Gastroesophageal sphincter (tissue), 4 donors: Measurements from ENCODE around the gene MAP3K14. TPM values are rescaled to one million over a fixed set of nuclear protein-coding genes. Genes with fewer than 3 reads are reported as not detected.

Source experiments
- ATAC-seq: fragments of 150-250 bp; one replicate; pipeline ENCODE4 v1.9.1; 2016; ENCODE audit warnings: mild to moderate bottlenecking, moderate library complexity
- H3K27ac ChIP-seq, 4 donors: fragments of 200-600 bp; sonication (generic) in 3 of 4; 1 replicate in 3 of 4; 2 replicates in 1 of 4; pipeline ENCODE4 v1.5.1; 2016 to 2019
- H3K27me3 ChIP-seq: fragments of 200-600 bp; sonication (generic); one replicate; pipeline ENCODE4 v1.5.1; 2019
- H3K36me3 ChIP-seq, 2 donors: fragments of 200-600 bp; sonication (generic); one replicate each; pipeline ENCODE4 v1.5.1; 2019; ENCODE audit warnings: control low read depth in 1 of 2
- H3K4me1 ChIP-seq, 3 donors: fragments of 200-600 bp; sonication (generic); 1 replicate in 2 of 3; 2 replicates in 1 of 3; pipeline ENCODE4 v1.5.1; 2016 to 2019; ENCODE audit warnings: control low read depth in 2 of 3
- H3K4me3 ChIP-seq, 2 donors: fragments of 200-600 bp; sonication (generic); one replicate each; pipeline ENCODE4 v1.5.1; 2019; ENCODE audit warnings: mild to moderate bottlenecking in 1 of 2, moderate library complexity in 1 of 2
- H3K9me3 ChIP-seq, 3 donors: fragments of 200-600 bp; sonication (generic); one replicate each; pipeline ENCODE4 v1.5.1; 2017 to 2019; ENCODE audit warnings: control low read depth in 2 of 3
- CTCF ChIP-seq, 4 experiments: fragments of 200-600 bp in 2 of 4; fragments of 450-650 bp in 2 of 4; sonication (generic) in 1 of 4; IDR thresholded peaks; one replicate each; pipeline ENCODE4 v1.5.1; 2017 to 2019; ENCODE audit warnings: antibody characterized with exemption in 4 of 4, mild to moderate bottlenecking in 2 of 4, moderate library complexity in 2 of 4
- EP300 ChIP-seq: sonication (generic); formaldehyde crosslinking; IDR thresholded peaks from one replicate; pipeline ENCODE4 v1.6.1; 2017; ENCODE audit warnings: antibody characterized with exemption, mild to moderate bottlenecking
- POLR2A ChIP-seq, 2 donors: fragments of 450-650 bp; IDR thresholded peaks; one replicate each; pipeline ENCODE4 v1.6.1; 2017; ENCODE audit warnings: antibody characterized with exemption in 2 of 2, mild to moderate bottlenecking in 2 of 2, moderate library complexity in 1 of 2
- POLR2AphosphoS5 ChIP-seq: sonication (generic); formaldehyde crosslinking; IDR thresholded peaks from one replicate; pipeline ENCODE4 v1.6.1; 2017; ENCODE audit warnings: antibody characterized with exemption
- WGBS, 2 donors: methylation state at CpG; one replicate each; pipeline ENCODE4 v1.1.5; 2018; ENCODE audit warnings: low coverage in 1 of 2; 5-methylcytosine and 5-hydroxymethylcytosine counted together
- total RNA-seq, 4 donors: library from RNA; depleted of rRNA; stranded (reverse); fragments of >200 nt; gene quantifications; one replicate each; pipeline ENCODE4 v1.1.0, GENCODE V29; 2016

The MAP3K14 gene
- total RNA-seq, 4 donors from 2014 or later, result 8.5 to 17.5 (median 13.5) TPM

GRCh38 chr17:45247429-45248131 is 69.2 kb downstream of the MAP3K14 start:
- no peaks in the 10 kb centered on the region for H3K9me3 ChIP-seq
- ATAC-seq, result peak; percentile 85
- 0 to 6% methylated on average over 3 to 5 of the region's 61 CpGs for WGBS, 2 donors

GRCh38 chr17:45246861-45247428 is 69.9 kb downstream of the MAP3K14 start:
- peak overlapping the region in 3 of 4 donors; percentile 65 to 76 (median 69) for H3K27ac ChIP-seq
- ATAC-seq, result no peak
- H3K27me3 ChIP-seq, result peaks cover under 1% of the 10 kb centered on the region
- no CpG with 5 or more reads among the region's 33 CpGs for WGBS, 2 donors
- H3K4me1 ChIP-seq, result peaks cover 0 to 25% (median 9%) of the 10 kb centered on the region in 3 donors
- no peaks in the 10 kb centered on the region for H3K9me3 ChIP-seq
- H3K4me3 ChIP-seq, result peak overlapping the region; percentile 41 to 66
- no peak for TF ChIP-seq POLR2AphosphoS5
- no peak for TF ChIP-seq EP300
- peak in 2 of 4 experiments; percentile 30 to 64 for TF ChIP-seq CTCF (IDR thresholded peaks at IDR 0.05)
- no peak for TF ChIP-seq POLR2A (IDR thresholded peaks at IDR 0.05)
- peaks cover 0 to 29% of the 10 kb centered on the region in 2 donors for H3K36me3 ChIP-seq

More at GRCh38 chr17:45247429-45248131, 69.2 kb downstream of the MAP3K14 start:
- no peaks in the 10 kb centered on the region for H3K27me3 ChIP-seq
- peak overlapping the region; percentile 41 to 66 for H3K4me3 ChIP-seq
- peaks cover 0 to 22% (median 9%) of the 10 kb centered on the region in 3 donors for H3K4me1 ChIP-seq
- peaks cover 0 to 29% of the 10 kb centered on the region in 2 donors for H3K36me3 ChIP-seq
- H3K27ac ChIP-seq, result peak overlapping the region in 3 of 4 donors; percentile 65 to 76 (median 69)
- no peak for TF ChIP-seq CTCF (IDR thresholded peaks at IDR 0.05)
- TF ChIP-seq EP300, result no peak
- TF ChIP-seq POLR2A (IDR thresholded peaks at IDR 0.05), result peak in 1 of 2 donors; percentile 12
- TF ChIP-seq POLR2AphosphoS5, result no peak

GRCh38 chr17:45246338-45246737 is 70.5 kb downstream of the MAP3K14 start:
- ATAC-seq, result no peak
- H3K27ac ChIP-seq, result peak overlapping the region in 1 of 4 donors; percentile 76

GRCh38 chr17:45244725-45245656 is 71.8 kb downstream of the MAP3K14 start:
- no CpG with 5 or more reads among the region's 21 CpGs for WGBS, 2 donors
- peaks cover 20% of the 10 kb centered on the region for H3K27me3 ChIP-seq
- ATAC-seq, result no peak
- peaks cover 0 to 44% (median 16%) of the 10 kb centered on the region in 3 donors for H3K4me1 ChIP-seq
- no peak overlapping the region for H3K27ac ChIP-seq
- peaks cover 0 to 42% of the 10 kb centered on the region in 2 donors for H3K36me3 ChIP-seq
- no peaks in the 10 kb centered on the region for H3K9me3 ChIP-seq
- no peak overlapping the region for H3K4me3 ChIP-seq
- no peak for TF ChIP-seq POLR2A (IDR thresholded peaks at IDR 0.05)
- no peak for TF ChIP-seq EP300
- no peak for TF ChIP-seq CTCF (IDR thresholded peaks at IDR 0.05)
- no peak for TF ChIP-seq POLR2AphosphoS5

More at GRCh38 chr17:45246338-45246737, 70.5 kb downstream of the MAP3K14 start:
- no peak for TF ChIP-seq POLR2A (IDR thresholded peaks at IDR 0.05)
- TF ChIP-seq POLR2AphosphoS5, result no peak
- no peak for TF ChIP-seq CTCF (IDR thresholded peaks at IDR 0.05)
- TF ChIP-seq EP300, result no peak
- H3K36me3 ChIP-seq, result peaks cover 0 to 31% of the 10 kb centered on the region in 2 donors
- H3K27me3 ChIP-seq, result peaks cover 6% of the 10 kb centered on the region
- no peak overlapping the region for H3K4me3 ChIP-seq
- H3K9me3 ChIP-seq, result no peaks in the 10 kb centered on the region
- H3K4me1 ChIP-seq, result peaks cover 0 to 31% (median 10%) of the 10 kb centered on the region in 3 donors
- WGBS, 2 donors, result 59% methylated on average over 6 of the region's 8 CpGs; no CpG with 5 or more reads in 1 of the 2 donors
